Gastroesophageal sphincter (tissue), 3 donors: ENCODE data around the gene GRK5.

Experiments used
- EP300 ChIP-seq: sonication (generic); formaldehyde crosslinking; IDR thresholded peaks from one replicate; pipeline ENCODE4 v1.6.1; 2017; ENCODE audit warnings: antibody characterized with exemption, mild to moderate bottlenecking
- POLR2A ChIP-seq, 2 donors: fragments of 450-650 bp; IDR thresholded peaks; one replicate each; pipeline ENCODE4 v1.6.1; 2017; ENCODE audit warnings: antibody characterized with exemption in 2 of 2, mild to moderate bottlenecking in 2 of 2, moderate library complexity in 1 of 2
- POLR2AphosphoS5 ChIP-seq: sonication (generic); formaldehyde crosslinking; IDR thresholded peaks from one replicate; pipeline ENCODE4 v1.6.1; 2017; ENCODE audit warnings: antibody characterized with exemption
- TF ChIP-seq, protein P1 (sequence below), 4 experiments: fragments of 200-600 bp in 2 of 4; fragments of 450-650 bp in 2 of 4; sonication (generic) in 1 of 4; IDR thresholded peaks; one replicate each; pipeline ENCODE4 v1.5.1; 2017 to 2019; ENCODE audit warnings: antibody characterized with exemption in 4 of 4, mild to moderate bottlenecking in 2 of 4, moderate library complexity in 2 of 4

- TF ChIP-seq, protein P1, sequence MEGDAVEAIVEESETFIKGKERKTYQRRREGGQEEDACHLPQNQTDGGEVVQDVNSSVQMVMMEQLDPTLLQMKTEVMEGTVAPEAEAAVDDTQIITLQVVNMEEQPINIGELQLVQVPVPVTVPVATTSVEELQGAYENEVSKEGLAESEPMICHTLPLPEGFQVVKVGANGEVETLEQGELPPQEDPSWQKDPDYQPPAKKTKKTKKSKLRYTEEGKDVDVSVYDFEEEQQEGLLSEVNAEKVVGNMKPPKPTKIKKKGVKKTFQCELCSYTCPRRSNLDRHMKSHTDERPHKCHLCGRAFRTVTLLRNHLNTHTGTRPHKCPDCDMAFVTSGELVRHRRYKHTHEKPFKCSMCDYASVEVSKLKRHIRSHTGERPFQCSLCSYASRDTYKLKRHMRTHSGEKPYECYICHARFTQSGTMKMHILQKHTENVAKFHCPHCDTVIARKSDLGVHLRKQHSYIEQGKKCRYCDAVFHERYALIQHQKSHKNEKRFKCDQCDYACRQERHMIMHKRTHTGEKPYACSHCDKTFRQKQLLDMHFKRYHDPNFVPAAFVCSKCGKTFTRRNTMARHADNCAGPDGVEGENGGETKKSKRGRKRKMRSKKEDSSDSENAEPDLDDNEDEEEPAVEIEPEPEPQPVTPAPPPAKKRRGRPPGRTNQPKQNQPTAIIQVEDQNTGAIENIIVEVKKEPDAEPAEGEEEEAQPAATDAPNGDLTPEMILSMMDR (IDR thresholded peaks at IDR 0.05): no peak
- TF ChIP-seq POLR2A (IDR thresholded peaks at IDR 0.05): no peak
- no peak for TF ChIP-seq POLR2AphosphoS5
- no peak for TF ChIP-seq EP300
These were observed 70.8 kb downstream of the GRK5 start for GRCh38 chr10:119278126-119278709.
